NCI-H524 treated with DMSO at 0.1 percent for 48 hours (cell line): ENCODE data around the gene RPL22L1.
"Not testable (repeated sequence)": the region's sequence is repeated elsewhere in the genome, so short reads cannot be mapped to it uniquely, and the experiment has no call there.

Experiments
- DNase-seq: peaks from one replicate; lab custom pipeline; 2025; lab: John Stamatoyannopoulos, UW

RPL22L1 gene

GRCh38 chr3:170829546-170830272 lies 40.3 kb downstream of the RPL22L1 start:
- DNase-seq = no peak

DNA sequence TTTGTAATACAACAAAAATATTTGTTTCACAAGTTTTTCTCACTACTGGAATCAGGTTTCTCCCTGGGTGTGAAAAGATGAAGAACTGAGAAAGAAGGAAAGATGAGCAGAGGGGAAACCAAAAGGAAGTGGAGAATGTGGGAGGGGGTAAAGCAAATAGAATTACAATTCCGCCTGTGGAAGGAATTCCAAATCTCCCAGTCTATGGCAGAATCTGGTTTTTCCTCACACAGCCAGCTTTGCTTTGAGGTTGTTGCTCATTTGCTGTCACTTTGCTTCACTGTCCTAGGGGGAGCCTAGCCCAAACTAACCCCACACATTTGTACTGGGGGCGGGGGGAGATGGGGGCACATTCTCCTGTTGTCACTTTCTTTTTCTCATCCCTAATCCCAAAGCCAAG lies 43.9 kb downstream of the RPL22L1 start:
- no peak for DNase-seq

DNA sequence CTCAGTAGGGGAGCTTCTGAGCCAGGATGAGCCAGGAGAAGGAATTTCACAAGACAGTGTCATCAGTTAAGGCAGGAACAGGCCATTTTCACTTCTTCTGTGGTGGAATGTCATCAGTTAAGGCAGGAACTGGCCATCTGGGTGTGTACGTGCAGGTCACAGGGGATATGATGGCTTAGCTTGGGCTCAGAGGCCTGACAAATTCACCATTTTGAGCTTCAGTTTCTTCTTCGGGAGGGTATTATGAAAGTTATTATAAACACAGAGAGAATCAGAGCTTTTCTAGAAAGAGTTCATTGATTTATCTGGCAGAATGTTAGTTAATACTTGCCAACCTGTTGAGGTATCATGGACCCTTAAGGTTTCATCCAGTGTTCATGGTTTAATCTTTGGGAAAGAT lies 46.4 kb downstream of the RPL22L1 start:
- DNase-seq = not testable (repeated sequence)

DNA sequence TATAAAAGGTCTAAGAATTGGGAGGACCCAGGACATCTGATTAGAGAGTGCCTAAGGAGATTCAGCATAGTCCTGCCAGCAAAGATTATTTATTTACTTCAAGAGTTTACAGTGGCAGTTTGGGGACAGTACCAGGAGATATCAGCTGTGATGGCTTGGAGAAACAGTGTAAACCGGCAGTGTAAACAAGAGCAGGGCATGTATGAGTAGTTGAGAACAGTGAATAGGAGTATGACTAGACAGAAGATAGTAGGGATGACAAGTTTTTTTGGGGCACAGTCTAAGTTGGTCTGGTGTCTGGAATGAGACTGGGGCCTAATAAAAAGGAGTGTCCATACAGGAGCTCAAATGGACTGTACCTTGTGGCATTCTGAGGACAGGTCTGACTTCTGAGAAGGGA lies 51.7 kb downstream of the RPL22L1 start:
- DNase-seq = not testable (repeated sequence)

GRCh38 chr3:170817471-170817870 lies 52.5 kb downstream of the RPL22L1 start:
- DNase-seq = not testable (repeated sequence)

DNA sequence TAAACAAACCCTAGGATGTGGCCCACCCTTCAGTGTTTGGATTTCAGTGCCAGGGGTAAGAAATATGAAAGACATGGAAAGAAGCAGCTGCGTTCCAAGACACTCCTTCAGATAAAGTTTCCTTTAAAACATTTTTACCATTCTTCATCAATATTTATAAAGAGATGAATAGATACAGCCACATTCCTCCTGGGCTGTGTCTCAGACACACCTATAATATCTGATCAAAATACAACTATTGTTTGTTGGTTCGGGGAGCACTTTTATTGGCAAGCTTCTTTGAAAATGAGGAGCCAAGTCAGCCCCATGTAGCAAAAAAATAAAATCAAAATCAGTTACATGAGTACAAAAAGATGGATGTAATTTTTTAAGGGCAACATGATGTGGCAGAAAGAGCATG lies 53.2 kb downstream of the RPL22L1 start:
- DNase-seq = no peak

GRCh38 chr3:170816341-170816740 lies 53.7 kb downstream of the RPL22L1 start:
- no peak for DNase-seq

DNA sequence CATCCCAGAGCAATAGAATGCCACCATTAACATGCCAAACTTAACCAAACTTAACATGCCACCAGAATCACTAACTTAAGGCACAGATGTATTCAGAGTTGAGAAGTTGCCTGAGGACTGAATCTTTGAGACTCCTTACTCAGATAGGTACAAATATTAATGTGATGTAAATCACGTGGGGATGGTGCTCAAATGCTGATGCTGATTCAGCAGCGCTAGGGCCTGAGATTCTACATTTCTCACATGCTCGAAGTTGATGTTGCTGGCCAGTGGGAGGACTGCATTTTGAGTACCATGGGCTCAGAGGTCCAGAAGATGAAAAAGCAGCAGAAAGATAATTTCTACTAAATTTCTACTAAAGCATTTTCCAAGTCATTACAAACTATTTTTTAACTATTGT lies 54.1 kb downstream of the RPL22L1 start:
- DNase-seq = no peak

DNA sequence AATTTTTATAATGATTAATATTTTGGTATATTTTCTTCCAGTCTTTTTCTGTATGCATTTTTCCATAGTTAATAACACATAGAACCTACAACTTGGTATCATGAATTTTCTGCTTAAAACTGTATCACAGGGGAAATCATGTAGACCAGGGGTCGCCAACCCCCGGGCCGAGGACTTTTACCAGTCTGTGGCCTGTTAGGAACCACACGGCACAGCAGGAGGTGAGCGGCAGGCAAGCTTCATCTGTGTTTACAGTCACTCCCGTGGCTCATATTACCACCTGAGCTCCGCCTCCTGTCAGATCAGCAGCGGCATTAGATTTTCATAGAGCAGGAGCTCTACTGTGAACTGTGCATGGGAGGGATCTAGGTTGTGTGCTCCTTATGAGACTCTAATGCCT lies 54.7 kb downstream of the RPL22L1 start:
- DNase-seq = peak; percentile 76
